ENCODE data around the gene AADAT.
"Not testable (repeated sequence)": the region's sequence is repeated elsewhere in the genome, so short reads cannot be mapped to it uniquely, and the experiment has no call there.

AADAT gene

DNA sequence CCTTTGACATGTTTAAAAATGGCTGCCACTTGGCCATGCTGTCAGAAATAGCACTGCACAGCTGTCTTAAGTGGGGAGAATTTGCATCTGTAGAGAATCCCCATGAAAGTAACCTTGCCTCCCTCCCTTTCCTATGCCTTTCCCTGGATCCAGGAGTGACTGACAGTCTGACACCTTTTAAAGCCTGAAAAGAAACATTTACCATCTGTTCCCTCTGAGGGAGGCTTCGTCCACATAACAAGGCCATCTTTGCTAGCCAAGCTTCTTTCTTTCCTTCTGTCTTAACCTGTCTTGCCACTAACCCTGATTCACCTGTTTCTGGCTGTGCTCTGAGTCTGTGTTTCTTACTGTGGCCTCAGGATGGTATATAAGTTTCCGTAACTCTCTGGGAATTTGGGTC, 21.3 kb upstream of the AADAT start:
- H3K27me3 ChIP-seq, result peaks cover 4% of the 10 kb centered on the region; the same call in 1 of the 2 replicates
- no peak for DNase-seq

DNA sequence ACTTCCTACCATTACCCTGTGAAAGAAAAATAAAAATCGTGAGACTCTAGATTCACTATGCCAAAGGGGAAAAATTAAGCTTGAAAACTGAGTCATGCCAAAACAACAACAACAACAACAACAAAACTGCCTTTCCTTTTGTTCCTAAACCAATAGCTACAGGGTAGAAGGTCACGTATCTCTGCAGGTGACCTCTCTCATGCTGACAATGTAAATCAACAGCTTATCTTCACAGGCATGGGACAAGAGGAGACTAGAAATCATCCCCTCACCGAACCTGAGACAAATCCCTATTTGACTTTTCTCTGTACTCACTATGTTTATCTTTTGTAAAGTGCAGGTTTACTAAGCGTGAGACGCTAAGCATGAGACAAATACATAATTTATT, 20.5 kb upstream of the AADAT start:
- TF ChIP-seq, protein P1, sequence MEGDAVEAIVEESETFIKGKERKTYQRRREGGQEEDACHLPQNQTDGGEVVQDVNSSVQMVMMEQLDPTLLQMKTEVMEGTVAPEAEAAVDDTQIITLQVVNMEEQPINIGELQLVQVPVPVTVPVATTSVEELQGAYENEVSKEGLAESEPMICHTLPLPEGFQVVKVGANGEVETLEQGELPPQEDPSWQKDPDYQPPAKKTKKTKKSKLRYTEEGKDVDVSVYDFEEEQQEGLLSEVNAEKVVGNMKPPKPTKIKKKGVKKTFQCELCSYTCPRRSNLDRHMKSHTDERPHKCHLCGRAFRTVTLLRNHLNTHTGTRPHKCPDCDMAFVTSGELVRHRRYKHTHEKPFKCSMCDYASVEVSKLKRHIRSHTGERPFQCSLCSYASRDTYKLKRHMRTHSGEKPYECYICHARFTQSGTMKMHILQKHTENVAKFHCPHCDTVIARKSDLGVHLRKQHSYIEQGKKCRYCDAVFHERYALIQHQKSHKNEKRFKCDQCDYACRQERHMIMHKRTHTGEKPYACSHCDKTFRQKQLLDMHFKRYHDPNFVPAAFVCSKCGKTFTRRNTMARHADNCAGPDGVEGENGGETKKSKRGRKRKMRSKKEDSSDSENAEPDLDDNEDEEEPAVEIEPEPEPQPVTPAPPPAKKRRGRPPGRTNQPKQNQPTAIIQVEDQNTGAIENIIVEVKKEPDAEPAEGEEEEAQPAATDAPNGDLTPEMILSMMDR (IDR thresholded peaks at IDR 0.05; ENCODE audit: low read depth, low read length), result no peak
- no peaks in the 10 kb centered on the region for H3K36me3 ChIP-seq
- H3K4me1 ChIP-seq, result no peaks in the 10 kb centered on the region
- no peak for DNase-seq
- no peaks in the 10 kb centered on the region for H3K9me3 ChIP-seq
- peaks cover 4% of the 10 kb centered on the region; the same call in 1 of the 2 replicates for H3K27me3 ChIP-seq
- no peak overlapping the region for H3K4me3 ChIP-seq (ENCODE audit: low read depth, low read length)

More for the DNA sequence above, 21.3 kb upstream of the AADAT start:
- no peak overlapping the region for H3K4me3 ChIP-seq (ENCODE audit: low read depth, low read length)
- no peaks in the 10 kb centered on the region for H3K36me3 ChIP-seq
- no peaks in the 10 kb centered on the region for H3K4me1 ChIP-seq
- no peaks in the 10 kb centered on the region for H3K9me3 ChIP-seq
- TF ChIP-seq, protein P1 (IDR thresholded peaks at IDR 0.05; ENCODE audit: low read depth, low read length), result no peak

DNA sequence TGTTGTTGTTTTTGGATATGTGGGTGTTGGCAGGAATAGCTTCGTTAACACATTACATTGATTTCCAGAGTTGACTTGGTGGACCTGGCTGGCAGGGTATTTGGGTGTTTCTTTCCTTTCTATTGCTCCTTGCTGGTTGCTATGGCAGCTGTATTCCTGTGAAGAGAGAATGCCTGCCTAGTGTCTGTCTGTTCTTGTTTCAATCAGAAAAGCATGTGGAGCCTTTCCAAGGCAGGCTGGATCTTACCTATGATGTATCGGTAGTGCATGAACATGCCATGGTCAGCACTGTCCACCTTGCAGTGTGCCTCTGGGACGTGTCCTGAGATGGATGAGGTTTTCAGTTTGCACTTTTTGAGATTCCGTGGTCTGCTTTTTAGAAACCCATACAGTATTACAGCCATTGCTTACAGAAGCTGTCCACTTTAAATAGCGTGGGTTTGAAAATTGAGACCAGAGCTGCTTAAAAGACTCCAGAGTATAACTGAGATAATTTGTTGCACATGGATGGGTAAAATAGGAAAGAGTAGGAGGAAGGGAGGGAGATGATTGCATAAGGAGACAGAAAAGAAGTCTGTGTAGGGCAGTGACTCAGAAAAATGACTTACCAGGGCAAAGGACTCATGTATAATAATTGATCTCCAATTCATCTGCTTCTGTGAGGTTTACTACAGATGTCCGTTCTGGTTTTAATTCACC, 20.0 kb upstream of the AADAT start:
- H3K4me3 ChIP-seq (ENCODE audit: low read depth, low read length), result no peak overlapping the region
- TF ChIP-seq, protein P1 (IDR thresholded peaks at IDR 0.05; ENCODE audit: low read depth, low read length), result no peak
- DNase-seq, result no peak
- H3K9me3 ChIP-seq, result no peaks in the 10 kb centered on the region
- H3K36me3 ChIP-seq, result no peaks in the 10 kb centered on the region
- peaks cover 4% of the 10 kb centered on the region; the same call in 1 of the 2 replicates for H3K27me3 ChIP-seq
- H3K4me1 ChIP-seq, result no peaks in the 10 kb centered on the region

DNA sequence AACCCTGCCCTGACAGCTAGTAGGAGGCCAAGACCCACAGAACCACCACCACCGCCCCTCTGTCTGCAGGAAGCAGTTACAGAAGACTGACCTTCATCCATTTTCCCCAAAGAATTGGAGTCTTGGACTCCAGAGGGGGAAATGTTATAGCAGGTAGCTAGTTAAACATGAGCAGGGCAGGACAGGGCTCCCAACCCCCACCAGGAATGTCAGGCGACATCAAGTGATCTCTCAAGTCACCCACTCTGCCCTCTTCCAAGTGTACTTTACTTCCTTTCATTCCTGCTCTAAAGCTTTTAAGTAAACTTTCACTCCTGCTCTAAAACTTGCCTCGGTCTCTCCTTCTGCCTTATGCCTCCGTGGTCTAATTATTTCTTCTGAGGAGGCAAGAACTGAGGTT, 17.1 kb upstream of the AADAT start:
- TF ChIP-seq, protein P1 (IDR thresholded peaks at IDR 0.05; ENCODE audit: low read depth, low read length), result no peak
- H3K9me3 ChIP-seq, result no peaks in the 10 kb centered on the region
- H3K4me1 ChIP-seq, result no peaks in the 10 kb centered on the region
- H3K27me3 ChIP-seq, result peaks cover 4% of the 10 kb centered on the region; the same call in 1 of the 2 replicates
- no peak for DNase-seq
- no peak overlapping the region for H3K4me3 ChIP-seq (ENCODE audit: low read depth, low read length)
- no peaks in the 10 kb centered on the region for H3K36me3 ChIP-seq

DNA sequence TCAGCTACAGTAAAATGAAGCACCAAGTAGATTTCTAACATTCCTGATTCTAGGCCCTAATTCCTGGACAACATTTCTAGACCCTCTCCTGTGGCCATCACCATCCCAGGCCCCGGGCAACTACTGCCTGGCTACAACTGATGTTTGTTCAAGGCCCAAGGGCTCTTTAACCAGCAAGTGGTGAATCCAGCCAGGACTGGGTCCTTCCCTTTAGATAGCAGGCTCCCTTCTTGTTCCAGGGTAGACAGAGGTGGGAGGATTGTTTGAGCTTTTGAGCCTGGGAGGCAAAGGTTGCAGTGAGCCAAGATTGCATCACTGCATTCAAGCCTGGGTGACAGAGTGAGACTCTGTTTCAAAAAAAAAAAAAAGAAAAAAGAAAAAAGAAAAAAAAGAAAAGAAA, 12.7 kb upstream of the AADAT start:
- H3K36me3 ChIP-seq, result no peaks in the 10 kb centered on the region
- no peak overlapping the region for H3K4me3 ChIP-seq (ENCODE audit: low read depth, low read length)
- no peaks in the 10 kb centered on the region for H3K9me3 ChIP-seq
- no peak for DNase-seq
- no peaks in the 10 kb centered on the region for H3K4me1 ChIP-seq
- no peaks in the 10 kb centered on the region for H3K27me3 ChIP-seq
- TF ChIP-seq, protein P1 (IDR thresholded peaks at IDR 0.05; ENCODE audit: low read depth, low read length), result no peak

DNA sequence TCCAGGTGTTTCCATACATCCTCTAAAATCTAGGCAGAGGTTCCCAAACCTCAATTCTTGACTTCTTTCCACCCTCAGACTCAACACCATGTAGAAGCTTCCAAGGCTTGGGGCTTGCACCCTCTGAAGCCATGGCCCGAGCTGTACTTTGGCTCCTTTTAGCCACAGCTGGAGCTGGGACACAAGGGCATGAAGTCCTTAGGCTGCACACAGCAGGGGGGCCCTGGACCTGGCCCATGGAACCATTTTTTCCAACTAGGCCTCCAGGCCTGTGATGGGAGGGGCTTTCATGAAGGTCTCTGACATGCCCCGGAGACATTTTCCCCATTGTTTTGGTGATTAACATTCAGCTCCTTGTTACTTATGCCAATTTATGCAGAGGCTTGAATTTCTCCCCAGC, 8.4 kb upstream of the AADAT start:
- not testable (repeated sequence) for DNase-seq; H3K9me3 ChIP-seq; H3K4me3 ChIP-seq (ENCODE audit: low read depth, low read length); H3K36me3 ChIP-seq; H3K4me1 ChIP-seq; H3K27me3 ChIP-seq

All from BE2C (cell line).